Measurements from ENCODE around the gene ZSWIM7.

DNA sequence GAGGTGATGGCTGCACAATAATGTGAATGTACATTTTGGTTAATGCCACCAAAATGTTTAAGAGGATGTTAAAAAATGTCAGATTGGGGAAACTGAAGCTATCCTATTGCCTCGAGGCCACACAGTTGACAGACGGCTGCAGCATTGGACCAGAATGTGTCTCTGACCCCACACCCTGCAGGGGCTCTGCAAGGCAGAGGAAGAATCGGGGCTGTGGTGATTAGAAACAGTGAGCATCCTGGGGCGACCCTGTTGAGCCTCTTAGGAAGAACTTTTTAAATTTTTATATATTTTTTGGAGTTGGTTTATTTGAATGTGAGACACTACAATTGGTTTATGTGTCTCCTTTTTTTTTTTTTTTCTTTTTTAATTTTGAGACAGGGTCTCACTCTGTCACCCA lies 69.6 kb downstream of the ZSWIM7 start:
- TF ChIP-seq, protein P1, sequence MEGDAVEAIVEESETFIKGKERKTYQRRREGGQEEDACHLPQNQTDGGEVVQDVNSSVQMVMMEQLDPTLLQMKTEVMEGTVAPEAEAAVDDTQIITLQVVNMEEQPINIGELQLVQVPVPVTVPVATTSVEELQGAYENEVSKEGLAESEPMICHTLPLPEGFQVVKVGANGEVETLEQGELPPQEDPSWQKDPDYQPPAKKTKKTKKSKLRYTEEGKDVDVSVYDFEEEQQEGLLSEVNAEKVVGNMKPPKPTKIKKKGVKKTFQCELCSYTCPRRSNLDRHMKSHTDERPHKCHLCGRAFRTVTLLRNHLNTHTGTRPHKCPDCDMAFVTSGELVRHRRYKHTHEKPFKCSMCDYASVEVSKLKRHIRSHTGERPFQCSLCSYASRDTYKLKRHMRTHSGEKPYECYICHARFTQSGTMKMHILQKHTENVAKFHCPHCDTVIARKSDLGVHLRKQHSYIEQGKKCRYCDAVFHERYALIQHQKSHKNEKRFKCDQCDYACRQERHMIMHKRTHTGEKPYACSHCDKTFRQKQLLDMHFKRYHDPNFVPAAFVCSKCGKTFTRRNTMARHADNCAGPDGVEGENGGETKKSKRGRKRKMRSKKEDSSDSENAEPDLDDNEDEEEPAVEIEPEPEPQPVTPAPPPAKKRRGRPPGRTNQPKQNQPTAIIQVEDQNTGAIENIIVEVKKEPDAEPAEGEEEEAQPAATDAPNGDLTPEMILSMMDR (IDR thresholded peaks at IDR 0.05), result no peak
- no peak for TF ChIP-seq POLR2A (IDR thresholded peaks at IDR 0.05)

Measured in right lobe of liver (tissue), 4 donors.